Fibroblast of pulmonary artery (primary cell): Measurements from ENCODE around the gene CEP164.

Source experiments
- DNase-seq: peaks from one replicate; pipeline ENCODE4 v3.0.0-alpha.2; 2010; ENCODE audit warnings: low read depth
- H3K4me3 ChIP-seq: replicated peaks from 2 replicates; pipeline ENCODE4 v1.5.1; 2011; ENCODE audit warnings: low read depth, mild to moderate bottlenecking, control low read depth, low read length, moderate library complexity
- TF ChIP-seq, protein P1 (sequence below): IDR thresholded peaks from 2 replicates; pipeline ENCODE4 v1.5.1; 2011; ENCODE audit warnings: mild to moderate bottlenecking, control low read depth, low read length, inconsistent platforms; ENCODE audit errors: missing control alignments

CEP164 gene

DNA sequence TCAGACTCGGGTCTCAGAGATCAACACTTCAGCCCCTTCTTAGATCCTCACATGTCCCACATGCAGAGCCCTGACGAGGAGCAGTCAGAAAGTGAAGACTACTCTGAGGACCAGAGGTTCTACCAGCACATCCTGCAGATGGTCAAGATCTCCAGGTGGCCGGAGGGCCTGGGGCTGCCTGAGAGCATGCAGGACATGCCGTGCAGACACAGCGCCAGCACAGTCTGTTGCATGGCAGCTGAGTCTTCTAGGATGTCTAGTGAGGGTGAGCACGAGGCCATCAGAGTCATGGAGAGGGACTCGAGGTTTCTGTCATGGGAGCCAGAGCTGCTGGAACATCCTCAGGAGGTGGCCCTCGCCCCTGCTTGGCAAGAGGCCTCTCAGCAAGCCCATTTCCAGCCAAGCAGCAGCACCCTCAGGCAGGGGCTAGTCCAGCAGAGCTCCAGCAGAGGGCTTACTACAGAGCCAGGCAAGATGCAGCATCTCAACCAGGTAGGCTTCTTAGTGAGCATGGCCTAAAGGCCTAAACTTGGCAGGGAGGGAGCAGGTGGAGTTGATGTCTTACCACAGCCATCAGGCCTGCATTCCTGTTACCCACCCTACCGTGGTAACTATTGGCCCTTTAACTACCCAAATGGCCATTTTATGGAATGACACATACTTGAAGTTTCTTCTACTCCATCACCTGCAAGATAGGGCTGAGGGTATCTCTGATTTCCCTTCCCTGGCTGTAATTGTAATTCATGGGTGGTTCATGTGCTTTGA is 28.7 kb downstream of the CEP164 start:
- TF ChIP-seq, protein P1, sequence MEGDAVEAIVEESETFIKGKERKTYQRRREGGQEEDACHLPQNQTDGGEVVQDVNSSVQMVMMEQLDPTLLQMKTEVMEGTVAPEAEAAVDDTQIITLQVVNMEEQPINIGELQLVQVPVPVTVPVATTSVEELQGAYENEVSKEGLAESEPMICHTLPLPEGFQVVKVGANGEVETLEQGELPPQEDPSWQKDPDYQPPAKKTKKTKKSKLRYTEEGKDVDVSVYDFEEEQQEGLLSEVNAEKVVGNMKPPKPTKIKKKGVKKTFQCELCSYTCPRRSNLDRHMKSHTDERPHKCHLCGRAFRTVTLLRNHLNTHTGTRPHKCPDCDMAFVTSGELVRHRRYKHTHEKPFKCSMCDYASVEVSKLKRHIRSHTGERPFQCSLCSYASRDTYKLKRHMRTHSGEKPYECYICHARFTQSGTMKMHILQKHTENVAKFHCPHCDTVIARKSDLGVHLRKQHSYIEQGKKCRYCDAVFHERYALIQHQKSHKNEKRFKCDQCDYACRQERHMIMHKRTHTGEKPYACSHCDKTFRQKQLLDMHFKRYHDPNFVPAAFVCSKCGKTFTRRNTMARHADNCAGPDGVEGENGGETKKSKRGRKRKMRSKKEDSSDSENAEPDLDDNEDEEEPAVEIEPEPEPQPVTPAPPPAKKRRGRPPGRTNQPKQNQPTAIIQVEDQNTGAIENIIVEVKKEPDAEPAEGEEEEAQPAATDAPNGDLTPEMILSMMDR = no peak
- no peak for DNase-seq
- H3K4me3 ChIP-seq = no peak overlapping the region

DNA sequence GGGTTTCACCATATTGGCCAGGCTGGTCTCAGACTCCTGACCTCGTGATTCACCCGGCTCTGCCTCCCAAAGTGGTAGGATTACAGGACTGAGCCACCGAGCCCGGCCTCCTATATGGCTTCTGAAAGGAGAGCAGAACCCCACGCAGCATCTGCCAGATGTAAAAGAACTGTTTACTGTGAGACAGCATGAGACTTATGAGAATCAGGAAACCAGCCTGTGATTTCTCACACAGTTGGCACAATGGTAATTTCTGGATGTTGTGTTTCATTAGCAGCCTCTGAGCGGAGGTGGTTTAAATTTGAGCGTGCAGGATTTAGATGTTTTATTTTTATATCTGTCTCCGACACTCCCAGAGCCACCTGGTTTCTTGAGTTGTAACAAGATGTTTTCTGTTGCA is 33.8 kb downstream of the CEP164 start:
- DNase-seq = no peak
- TF ChIP-seq, protein P1 = no peak
- no peak overlapping the region for H3K4me3 ChIP-seq

DNA sequence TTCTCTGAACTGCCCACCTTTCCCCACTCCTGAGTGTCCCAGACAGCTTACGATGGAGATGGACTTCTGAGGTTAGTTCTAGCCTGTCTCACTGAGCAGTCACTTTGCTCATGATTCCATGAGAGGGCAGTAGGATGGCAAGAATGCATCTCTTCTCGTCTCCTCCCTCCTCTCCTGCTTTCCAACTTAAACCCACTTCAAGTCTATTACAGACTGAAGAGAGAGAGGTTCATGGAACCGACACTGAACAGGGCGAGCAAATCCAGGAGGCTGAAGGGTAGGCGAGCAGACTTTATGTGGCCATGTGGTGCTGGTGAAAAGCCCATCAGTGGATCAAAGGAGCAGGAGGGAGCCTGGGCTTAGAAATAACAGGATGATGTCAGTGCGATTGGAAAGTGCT is 38.6 kb downstream of the CEP164 start:
- DNase-seq = no peak
- no peak overlapping the region for H3K4me3 ChIP-seq
- TF ChIP-seq, protein P1 = no peak

DNA sequence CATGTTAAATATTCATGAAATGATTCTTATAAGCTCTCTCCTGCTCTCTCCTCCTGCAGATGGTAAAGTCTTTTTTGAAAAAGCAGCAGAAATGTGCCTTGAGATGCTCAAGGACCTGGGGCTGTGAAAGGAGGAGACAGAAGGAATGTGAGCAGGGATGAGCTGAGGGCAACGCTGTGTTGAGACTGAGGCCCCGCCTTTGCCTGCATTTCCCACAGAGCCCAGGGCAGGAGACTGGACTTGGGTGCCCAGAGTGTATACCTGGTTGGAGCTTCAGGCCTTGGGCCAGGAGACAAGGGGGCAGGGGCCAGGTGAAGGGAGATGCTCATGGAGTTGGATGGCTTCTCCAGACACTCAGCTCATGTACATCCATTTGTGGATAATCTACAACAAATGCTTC is 39.2 kb downstream of the CEP164 start:
- no peak for DNase-seq
- TF ChIP-seq, protein P1 = no peak
- no peak overlapping the region for H3K4me3 ChIP-seq

DNA sequence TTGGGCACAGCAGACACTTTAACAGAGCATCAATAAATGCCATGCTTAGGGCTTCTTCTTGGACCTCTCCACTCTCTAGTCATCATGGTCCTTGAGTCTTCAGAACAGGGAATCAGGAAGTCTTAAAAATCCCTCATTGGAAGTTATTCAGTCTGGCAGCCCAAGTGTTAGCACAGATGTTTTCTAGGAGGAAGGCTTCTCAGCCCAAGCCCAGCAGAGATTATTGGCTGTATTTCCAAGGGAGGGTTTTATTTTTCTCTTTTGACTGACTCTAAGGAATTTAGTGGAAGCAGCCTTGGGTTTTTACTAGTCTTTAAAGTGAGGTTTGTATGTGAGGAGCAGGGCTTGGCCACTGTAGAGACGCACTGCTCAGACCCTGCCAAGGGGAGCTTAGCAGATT is 41.9 kb downstream of the CEP164 start:
- TF ChIP-seq, protein P1 = no peak

DNA sequence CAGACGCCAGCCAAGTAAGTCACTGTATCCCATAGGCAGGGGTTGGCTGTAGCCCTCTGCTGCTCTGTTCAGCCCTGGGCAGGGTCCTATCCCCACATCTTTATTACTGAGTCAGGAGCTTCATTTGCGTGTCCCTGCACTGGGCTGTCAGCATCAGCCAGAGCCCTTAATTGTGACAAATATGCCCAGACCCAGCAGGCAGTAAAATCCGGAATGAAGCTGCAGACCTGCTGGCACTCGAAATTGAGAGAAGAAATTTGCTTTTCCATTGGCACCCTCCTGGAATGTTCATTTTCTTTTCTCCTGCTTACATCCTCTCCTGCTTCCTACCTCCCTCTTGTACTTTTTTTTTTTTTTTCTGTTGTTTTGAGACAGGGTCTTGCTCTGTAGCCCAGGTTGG is 43.8 kb downstream of the CEP164 start:
- no peak for DNase-seq
- H3K4me3 ChIP-seq = no peak overlapping the region
- TF ChIP-seq, protein P1 = no peak

More for the DNA sequence above, 41.9 kb downstream of the CEP164 start:
- no peak for DNase-seq
- no peak overlapping the region for H3K4me3 ChIP-seq
